A673 (cell line): ENCODE data around the gene CBX3. TPM values are rescaled to one million over a fixed set of nuclear protein-coding genes. Genes with fewer than 3 reads are reported as not detected.

ENCODE experiments used
- BruUV-seq: library from RNA; stranded (reverse); fragments of 400-500 nt; replicated peaks from 2 replicates; lab custom pipeline; 2021; lab: Mats Ljungman, UMichigan
- CTCF ChIA-PET: fragments of 300-600 bp; sonication (Branson Sonifier 250); formaldehyde crosslinking; loops from one replicate; lab custom pipeline; 2022; ENCODE audit warnings: antibody characterized with exemption; lab: Charles Lee
- POLR2A ChIA-PET: fragments of 300-600 bp; sonication (Branson Sonifier 250); formaldehyde crosslinking; loops from one replicate; lab custom pipeline; 2022; ENCODE audit warnings: antibody characterized with exemption; ENCODE audit not compliant: low non-redundant PET; lab: Charles Lee
- DNase-seq: peaks from one replicate; pipeline ENCODE4 v3.0.0-alpha.2; 2015; ENCODE audit warnings: low spot score
- H3K27ac ChIP-seq: fragments of 200-600 bp; sonication (generic); 2 replicates; pipeline ENCODE4 v1.5.1; 2016; ENCODE audit warnings: mixed run types, low read depth, mild to moderate bottlenecking, mixed read lengths, antibody characterized with exemption, low read length; ENCODE audit not compliant: poor library complexity, severe bottlenecking
- H3K27me3 ChIP-seq: fragments of 200-600 bp; sonication (generic); replicated peaks from 2 replicates; pipeline ENCODE4 v1.6.1; 2017; ENCODE audit warnings: mixed run types, low read depth, mild to moderate bottlenecking, mixed read lengths, antibody characterized with exemption, low read length; ENCODE audit not compliant: insufficient read depth, poor library complexity
- H3K36me3 ChIP-seq: fragments of 200-600 bp; sonication (generic); 2 replicates; pipeline ENCODE4 v1.6.1; 2016; ENCODE audit warnings: mixed run types, mild to moderate bottlenecking, mixed read lengths, antibody characterized with exemption, low read length; ENCODE audit not compliant: insufficient read depth, poor library complexity, severe bottlenecking
- H3K4me1 ChIP-seq: fragments of 200-600 bp; sonication (generic); 2 replicates; pipeline ENCODE4 v1.6.1; 2017; ENCODE audit warnings: mixed run types, mild to moderate bottlenecking, mixed read lengths, antibody characterized with exemption, low read length; ENCODE audit not compliant: insufficient read depth, poor library complexity, severe bottlenecking
- H3K4me3 ChIP-seq: fragments of 200-600 bp; sonication (generic); 2 replicates; pipeline ENCODE4 v1.5.1; 2016; ENCODE audit warnings: low read depth, mixed run types, mild to moderate bottlenecking, mixed read lengths, low read length; ENCODE audit not compliant: poor library complexity, severe bottlenecking
- H3K9me3 ChIP-seq: fragments of 200-600 bp; sonication (generic); 2 replicates; pipeline ENCODE4 v1.6.1; 2016; ENCODE audit warnings: mixed run types, low read depth, mild to moderate bottlenecking, mixed read lengths, antibody characterized with exemption, low read length; ENCODE audit not compliant: poor library complexity, severe bottlenecking
- CTCF ChIP-seq: fragments of 300-800, 200-600 bp; sonication (generic); conservative IDR thresholded peaks from 2 replicates; pipeline ENCODE4 v1.5.1; 2017; ENCODE audit warnings: low read depth, mild to moderate bottlenecking, antibody characterized with exemption, low read length, moderate library complexity, mixed read lengths
- EZH2 ChIP-seq: fragments of 200-600 bp; sonication (generic); IDR thresholded peaks from 2 replicates; pipeline ENCODE4 v1.6.1; 2017; ENCODE audit warnings: borderline replicate concordance, low read depth, mild to moderate bottlenecking, mixed read lengths, antibody characterized with exemption, low read length; ENCODE audit not compliant: poor library complexity, severe bottlenecking
- intact Hi-C: fragments of 100-400 bp; cut with micrococcal nuclease; formaldehyde crosslinking; loops from one replicate; pipeline ENCODE4 v1.10.0; 2022; ENCODE audit not compliant: unreplicated experiment
- total RNA-seq: library from RNA; stranded (reverse); gene quantifications from 2 replicates; pipeline ENCODE4 v1.2.3, GENCODE V29; 2021

Gene CBX3
- total RNA-seq, 1 experiment from 2014 or later: 228 TPM

- ChIA-PET POLR2A (interaction anchor here (0.6 kb wide), 1 partner anchor 22 kb away, joined by 4 read pairs; no protein-coding TSS in a partner anchor), CTCF (no interaction called here)
- Histone ChIP-seq H3K4me3 (no peak overlapping the region), H3K4me1 (no peaks in the 10 kb centered on the region), H3K27me3 (no peaks in the 10 kb centered on the region), H3K36me3 (no peaks in the 10 kb centered on the region), H3K27ac (no peak overlapping the region), H3K9me3 (no peaks in the 10 kb centered on the region)
- intact Hi-C loops: no loop called here
- TF ChIP-seq EZH2 (no peak), CTCF (no peak)
- DNase-seq: no peak
- BruUV-seq: no TSS peak
These were observed 23.1 kb upstream of the CBX3 start for GRCh38 chr7:26178272-26178960.

GRCh38 chr7:26179422-26179821, 22.1 kb upstream of the CBX3 start:
- no peaks in the 10 kb centered on the region for H3K36me3 ChIP-seq
- CTCF ChIA-PET: no interaction called here
- H3K27me3 ChIP-seq: no peaks in the 10 kb centered on the region
- POLR2A ChIA-PET: interaction anchor here (1.0 kb wide), 1 partner anchor 20 kb away, joined by 5 read pairs; no protein-coding TSS in a partner anchor
- H3K27ac ChIP-seq: no peak overlapping the region
- intact Hi-C loops: loop anchor here (1.0 kb wide), 1 partner anchor 88 kb away; no protein-coding TSS in a partner anchor
- H3K9me3 ChIP-seq: no peaks in the 10 kb centered on the region
- TF ChIP-seq CTCF (no peak), EZH2 (no peak)
- no TSS peak for BruUV-seq
- no peak overlapping the region for H3K4me3 ChIP-seq
- no peak for DNase-seq
- no peaks in the 10 kb centered on the region for H3K4me1 ChIP-seq

- Histone ChIP-seq H3K9me3 (no peaks in the 10 kb centered on the region), H3K4me1 (no peaks in the 10 kb centered on the region), H3K27me3 (no peaks in the 10 kb centered on the region), H3K36me3 (no peaks in the 10 kb centered on the region), H3K27ac (no peak overlapping the region), H3K4me3 (no peak overlapping the region)
- ChIA-PET CTCF (no interaction called here), POLR2A (interaction anchor here (1.0 kb wide), 1 partner anchor 20 kb away, joined by 5 read pairs; no protein-coding TSS in a partner anchor)
- DNase-seq: no peak
- BruUV-seq: no TSS peak
- intact Hi-C loops: loop anchor here (1.0 to 5.0 kb wide), 2 partner anchors 89 to 288 kb away; no protein-coding TSS in a partner anchor
- TF ChIP-seq EZH2 (no peak), CTCF (no peak)
These were observed 21.6 kb upstream of the CBX3 start for GRCh38 chr7:26179826-26180497.
